Thymus (tissue), 11 donors: ENCODE data around the gene MT1M. TPM values are rescaled to one million over a fixed set of nuclear protein-coding genes. Genes with fewer than 3 reads are reported as not detected.
"Not testable (repeated sequence)": the region's sequence is repeated elsewhere in the genome, so short reads cannot be mapped to it uniquely, and the experiment has no call there.

Source experiments
- DNase-seq, 9 donors: peaks; one replicate each; pipeline ENCODE4 v3.0.0-alpha.2; 2013; ENCODE audit warnings: low spot score in 9 of 9, low read depth in 6 of 9, missing footprints in 1 of 9
- H3K27ac ChIP-seq, 2 donors: one replicate each; pipeline ENCODE4 v1.5.1; 2013; ENCODE audit warnings: control low read depth in 1 of 2, low read depth in 1 of 2, low read length in 1 of 2, mild to moderate bottlenecking in 1 of 2, moderate library complexity in 1 of 2
- H3K27me3 ChIP-seq, 2 donors: one replicate each; pipeline ENCODE4 v1.5.1; 2013; ENCODE audit warnings: low read length in 1 of 2; ENCODE audit not compliant: control insufficient read depth in 2 of 2, insufficient read depth in 1 of 2
- H3K36me3 ChIP-seq, 2 donors: one replicate each; pipeline ENCODE4 v1.5.1; 2013; ENCODE audit warnings: low read length in 1 of 2, mild to moderate bottlenecking in 1 of 2, moderate library complexity in 1 of 2; ENCODE audit not compliant: control insufficient read depth in 2 of 2, insufficient read depth in 2 of 2
- H3K4me1 ChIP-seq, 2 donors: one replicate each; pipeline ENCODE4 v1.5.1; 2013; ENCODE audit warnings: low read length in 2 of 2; ENCODE audit not compliant: control insufficient read depth in 2 of 2, insufficient read depth in 2 of 2
- H3K4me3 ChIP-seq, 2 donors: one replicate each; pipeline ENCODE4 v1.5.1; 2013; ENCODE audit warnings: low read length in 2 of 2, control low read depth in 1 of 2, mild to moderate bottlenecking in 1 of 2
- H3K9me3 ChIP-seq, 2 donors: one replicate each; pipeline ENCODE4 v1.5.1; 2013; ENCODE audit warnings: low read length in 1 of 2, mild to moderate bottlenecking in 1 of 2; ENCODE audit not compliant: control insufficient read depth in 2 of 2, insufficient read depth in 1 of 2
- WGBS: extraction: QIAGEN DNeasy Blood & Tissue Kit; methylation state at CpG from one replicate; pipeline ENCODE4 v1.1.7; 2013; 5-methylcytosine and 5-hydroxymethylcytosine counted together
- polyA plus RNA-seq: library from polyadenylated mRNA; stranded (reverse); fragments of 200-250 nt; gene quantifications from one replicate; pipeline ENCODE4 v1.2.3, GENCODE V29; 2013
- total RNA-seq: library from RNA; stranded (reverse); fragments of 120-200 nt; gene quantifications from one replicate; pipeline ENCODE4 v1.2.4, GENCODE V29; 2013
- donor health status: healthy.

Gene MT1M
- total and polyA plus RNA-seq, 2 donors, result 0.28 to 97.7 TPM

DNA sequence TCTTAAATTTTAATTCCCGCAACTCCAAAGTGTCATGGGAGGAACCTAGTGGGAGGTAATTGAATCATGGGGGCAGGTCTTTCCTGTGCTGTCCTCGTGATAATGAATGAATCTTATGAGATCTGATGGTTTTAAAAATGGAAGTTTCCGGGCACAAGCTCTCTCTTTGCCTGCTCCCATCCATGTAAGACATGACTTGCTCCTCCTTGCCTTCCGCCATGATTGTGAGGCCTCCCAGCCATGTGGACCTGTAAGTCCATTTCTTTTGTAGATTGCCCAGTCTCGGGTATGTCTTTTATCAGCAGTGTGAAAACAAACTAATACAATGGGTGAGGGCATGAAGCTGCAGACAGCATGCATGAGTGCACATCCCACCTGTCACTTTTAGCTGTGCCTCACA is 9.3 kb upstream of the MT1M start:
- not testable (repeated sequence) for H3K9me3 ChIP-seq, H3K4me1 ChIP-seq, H3K36me3 ChIP-seq, H3K27ac ChIP-seq, DNase-seq, H3K4me3 ChIP-seq
- 97% methylated on average over 5 of the region's 5 CpGs for WGBS
- peaks cover 35 to 81% of the 10 kb centered on the region in 2 donors for H3K27me3 ChIP-seq

DNA sequence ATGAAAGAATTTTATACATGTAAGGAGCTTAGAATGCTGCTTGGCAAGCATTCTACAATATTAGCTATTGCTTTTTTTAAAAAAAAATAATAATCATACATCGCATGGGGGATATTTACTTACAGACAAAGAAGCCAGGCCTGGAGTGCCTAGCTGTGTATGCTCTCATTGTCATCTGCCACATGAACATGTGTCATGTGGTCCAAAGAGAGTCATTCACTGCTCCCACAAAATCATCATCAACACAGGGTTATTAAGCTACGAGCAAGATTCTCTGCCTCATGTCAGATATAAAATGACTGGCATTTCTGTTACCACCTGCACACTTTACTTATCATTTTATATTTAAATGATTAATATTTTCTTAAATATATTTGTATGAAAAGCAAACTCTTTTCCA is 8.8 kb upstream of the MT1M start:
- no peak overlapping the region for H3K4me3 ChIP-seq
- peaks cover 32 to 81% of the 10 kb centered on the region in 2 donors for H3K27me3 ChIP-seq
- H3K4me1 ChIP-seq, result peaks cover 0 to 5% of the 10 kb centered on the region in 2 donors
- H3K27ac ChIP-seq, result no peak overlapping the region
- H3K9me3 ChIP-seq, result no peaks in the 10 kb centered on the region
- DNase-seq, result no peak
- 96% methylated on average over 2 of the region's 2 CpGs for WGBS
- H3K36me3 ChIP-seq, result no peaks in the 10 kb centered on the region

DNA sequence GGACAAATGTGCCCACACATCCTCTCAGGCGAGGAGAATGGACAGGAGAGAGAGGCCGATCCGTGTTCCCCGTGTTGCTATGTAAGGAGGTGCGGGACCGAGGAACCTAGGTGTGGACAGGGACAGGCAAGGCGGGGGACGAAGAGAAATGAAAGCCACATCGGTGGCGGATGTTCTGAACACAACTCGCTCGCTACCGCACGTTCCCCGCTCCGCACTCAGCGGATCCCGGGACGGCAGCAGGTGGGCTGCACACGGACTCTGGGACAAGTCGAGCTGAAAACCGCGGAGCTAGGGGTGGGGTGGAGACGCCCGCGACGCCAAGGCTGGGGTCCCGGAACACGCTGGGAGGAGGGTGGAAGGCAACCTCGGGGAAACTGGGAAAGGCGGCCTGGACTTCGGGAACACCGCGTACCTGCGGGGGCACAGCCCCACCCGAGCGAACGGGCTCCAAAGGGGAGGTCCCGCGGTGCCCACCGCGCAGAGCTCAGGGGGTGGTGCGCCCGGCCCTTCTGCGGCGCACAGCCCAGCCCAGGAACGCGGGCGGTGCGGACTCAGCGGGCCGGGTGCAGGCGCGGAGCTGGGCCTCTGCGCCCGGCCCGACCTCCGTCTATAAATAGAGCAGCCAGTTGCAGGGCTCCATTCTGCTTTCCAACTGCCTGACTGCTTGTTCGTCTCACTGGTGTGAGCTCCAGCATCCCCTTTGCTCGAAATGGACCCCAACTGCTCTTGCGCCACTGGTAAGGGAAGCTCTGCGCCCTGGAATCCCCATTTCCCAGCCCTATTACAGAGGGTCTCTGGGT is 7.1 kb upstream of the MT1M start, which contains the start of gene MT1E:
Gene MT1E, plus strand, starts transcription at position 642 of the 803 bp plus-strand sequence. Its CDS starts 71 bp downstream, at position 713.
- WGBS, result 4% methylated on average over 62 of the region's 62 CpGs
- no peak for DNase-seq
- peak within 1 kb of the TSS in 1 of 2 donors; percentile 33 for H3K4me3 ChIP-seq

DNA sequence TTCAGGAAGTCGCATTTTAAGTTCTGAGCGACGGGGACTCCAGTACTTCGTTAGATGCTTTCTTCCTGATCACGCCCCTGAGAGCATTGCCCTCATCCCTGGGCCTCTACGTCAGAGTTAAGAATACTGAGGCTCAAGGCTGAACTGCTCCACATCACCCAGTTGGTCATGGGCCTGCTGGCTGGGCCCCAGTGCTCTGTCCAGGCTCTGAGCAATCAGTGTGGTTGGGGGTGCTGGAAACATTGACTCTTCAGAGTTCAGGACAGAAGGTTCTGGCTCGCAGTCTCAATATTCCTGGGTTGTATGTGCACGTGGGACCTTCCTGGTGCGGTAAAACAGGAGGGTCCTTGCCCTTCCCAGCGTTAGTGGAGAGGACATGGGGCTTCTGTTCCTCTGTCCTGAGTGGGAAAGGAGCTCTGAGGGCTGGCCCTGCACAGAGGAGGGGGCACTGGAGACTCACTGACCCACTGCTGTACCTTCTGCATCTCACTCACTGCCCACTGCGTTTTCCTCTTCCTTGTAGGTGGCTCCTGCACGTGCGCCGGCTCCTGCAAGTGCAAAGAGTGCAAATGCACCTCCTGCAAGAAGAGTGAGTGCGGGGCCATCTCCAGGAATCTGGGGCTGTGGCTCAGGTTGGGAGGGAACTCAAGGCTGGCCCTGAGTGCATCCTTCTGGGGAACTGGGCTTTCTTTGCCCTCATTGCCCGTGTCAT is 6.4 kb upstream of the MT1M start:
- DNase-seq, result no peak
- Histone ChIP-seq H3K4me3 (no peak overlapping the region), H3K27me3 (peaks cover 46 to 88% of the 10 kb centered on the region in 2 donors), H3K9me3 (no peaks in the 10 kb centered on the region), H3K36me3 (no peaks in the 10 kb centered on the region), H3K4me1 (peaks cover 0 to 5% of the 10 kb centered on the region in 2 donors), H3K27ac (no peak overlapping the region)
- 16% methylated on average over 16 of the region's 16 CpGs for WGBS

More for the DNA sequence above, 7.1 kb upstream of the MT1M start, which contains the start of gene MT1E:
- no peaks in the 10 kb centered on the region for H3K9me3 ChIP-seq
- H3K36me3 ChIP-seq, result no peaks in the 10 kb centered on the region
- peaks cover 0 to 5% of the 10 kb centered on the region in 2 donors for H3K4me1 ChIP-seq
- peaks cover 39 to 82% of the 10 kb centered on the region in 2 donors for H3K27me3 ChIP-seq
- H3K27ac ChIP-seq, result no peak within 1 kb of the TSS

DNA sequence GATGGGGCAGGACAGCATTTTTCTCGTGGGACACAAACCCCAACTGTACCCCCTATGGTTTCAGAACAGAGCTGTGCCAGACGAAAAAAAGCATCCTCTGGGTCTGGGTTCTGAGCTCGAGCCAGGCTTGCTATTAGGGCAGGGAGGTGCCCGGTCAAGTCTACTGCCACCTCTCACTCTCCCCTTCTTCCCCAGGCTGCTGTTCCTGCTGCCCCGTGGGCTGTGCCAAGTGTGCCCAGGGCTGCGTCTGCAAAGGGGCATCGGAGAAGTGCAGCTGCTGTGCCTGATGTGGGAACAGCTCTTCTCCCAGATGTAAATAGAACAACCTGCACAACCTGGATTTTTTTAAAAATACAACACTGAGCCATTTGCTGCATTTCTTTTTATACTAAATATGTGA is 5.8 kb upstream of the MT1M start:
- WGBS, result 53% methylated on average over 7 of the region's 7 CpGs
- Histone ChIP-seq H3K27me3 (peaks cover 52 to 90% of the 10 kb centered on the region in 2 donors), H3K9me3 (no peaks in the 10 kb centered on the region), H3K27ac (no peak overlapping the region), H3K36me3 (no peaks in the 10 kb centered on the region), H3K4me1 (peaks cover 0 to 5% of the 10 kb centered on the region in 2 donors), H3K4me3 (no peak overlapping the region)
- DNase-seq, result no peak

DNA sequence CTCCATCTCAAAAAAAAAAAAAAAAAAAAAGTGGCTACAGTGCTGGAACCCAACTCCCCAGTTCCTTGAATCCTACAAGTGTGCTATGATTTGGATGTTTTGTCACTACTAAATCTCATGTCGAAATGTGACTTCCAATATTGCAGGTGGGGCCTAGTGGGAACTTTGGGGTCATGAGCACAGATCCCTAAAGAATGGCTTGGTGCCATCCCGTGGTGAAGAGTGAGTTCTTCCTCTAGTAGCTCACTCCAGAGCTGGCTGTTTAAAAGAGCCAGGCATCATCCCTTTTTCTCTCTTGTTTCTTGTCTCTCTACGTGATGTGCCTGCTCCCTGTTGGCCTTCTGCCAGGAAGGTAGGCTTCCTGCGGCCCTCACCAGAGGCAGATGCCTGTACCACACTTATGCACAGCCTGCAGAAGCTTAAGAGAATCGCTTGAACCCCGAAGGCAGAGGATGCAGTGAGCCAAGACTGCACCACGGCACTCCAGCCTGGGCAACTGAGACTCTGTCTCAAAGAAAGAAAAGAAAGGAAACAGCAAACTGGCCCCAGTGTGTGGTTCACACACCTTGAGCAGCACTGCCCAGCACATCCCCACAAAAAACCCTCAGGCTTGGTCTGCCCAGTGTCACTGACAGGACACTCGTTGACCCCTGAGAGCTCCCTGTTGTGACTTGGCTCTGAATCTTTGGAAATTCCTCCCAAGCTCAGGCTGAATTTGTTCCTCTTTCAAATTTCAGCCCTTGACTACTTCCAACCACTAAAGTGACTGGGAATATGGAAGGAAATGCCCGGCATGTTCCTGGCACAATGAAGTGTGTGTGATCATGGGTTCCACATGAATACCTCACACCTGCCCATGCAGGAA is 3.7 kb upstream of the MT1M start:
- Histone ChIP-seq H3K36me3 (no peaks in the 10 kb centered on the region), H3K4me1 (peaks cover 0 to 5% of the 10 kb centered on the region in 2 donors), H3K27me3 (peaks cover 65 to 95% of the 10 kb centered on the region in 2 donors), H3K27ac (no peak overlapping the region), H3K4me3 (no peak overlapping the region), H3K9me3 (no peaks in the 10 kb centered on the region)
- DNase-seq, result no peak
- WGBS, result 75% methylated on average over 9 of the region's 9 CpGs

DNA sequence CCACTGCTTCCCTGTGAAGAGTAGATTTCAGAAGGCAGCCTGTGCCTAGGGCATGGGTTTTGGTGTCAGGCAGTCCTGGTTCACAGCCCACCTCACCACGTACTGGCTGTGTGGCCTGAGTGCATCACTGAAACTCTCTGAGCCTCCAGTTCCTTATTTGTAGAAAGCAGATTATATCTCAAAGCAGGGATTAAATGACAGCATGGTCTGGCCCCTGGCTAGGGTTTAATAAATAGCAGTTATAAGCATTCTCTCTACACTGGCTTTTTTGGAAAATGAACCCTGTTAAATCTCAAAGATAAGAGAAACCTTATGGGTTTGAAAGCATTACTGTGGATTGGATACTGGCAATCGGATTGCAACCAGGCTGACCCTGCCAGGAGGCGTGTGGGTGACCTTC is 2.9 kb upstream of the MT1M start:
- H3K4me1 ChIP-seq, result peaks cover 0 to 5% of the 10 kb centered on the region in 2 donors
- DNase-seq, result no peak
- 96% methylated on average over 3 of the region's 3 CpGs for WGBS

DNA sequence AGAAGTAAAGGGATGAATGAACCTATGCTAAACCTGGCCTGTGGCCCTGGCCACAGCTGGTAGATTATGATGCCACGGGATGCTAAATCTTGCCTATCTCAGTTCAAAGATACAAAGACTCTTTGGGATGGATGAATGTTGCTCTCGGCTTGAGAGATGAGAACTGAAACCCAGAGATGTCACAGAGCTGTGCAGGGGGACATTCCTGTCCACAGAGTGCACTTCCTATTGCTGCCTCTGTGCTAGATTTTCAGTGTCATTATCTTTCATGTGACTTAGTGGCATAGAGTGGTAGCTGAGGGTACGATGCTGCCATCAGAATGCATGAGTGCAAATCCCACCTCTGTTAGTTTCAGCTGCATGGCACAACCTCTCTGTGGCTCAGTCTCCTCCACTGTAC is 2.3 kb upstream of the MT1M start:
- Histone ChIP-seq H3K9me3 (no peaks in the 10 kb centered on the region), H3K4me1 (peaks cover 0 to 6% of the 10 kb centered on the region in 2 donors), H3K4me3 (no peak overlapping the region), H3K36me3 (no peaks in the 10 kb centered on the region), H3K27me3 (peaks cover 69 to 97% of the 10 kb centered on the region in 2 donors), H3K27ac (no peak overlapping the region)
- DNase-seq, result no peak
- 88% methylated on average over 3 of the region's 3 CpGs for WGBS

More for the DNA sequence above, 2.9 kb upstream of the MT1M start:
- Histone ChIP-seq H3K4me3 (no peak overlapping the region), H3K36me3 (no peaks in the 10 kb centered on the region), H3K27ac (no peak overlapping the region), H3K9me3 (no peaks in the 10 kb centered on the region), H3K27me3 (peaks cover 72 to 97% of the 10 kb centered on the region in 2 donors)
